Kidney tubule cell (primary cell): ENCODE results near the gene GPC6.
"Not testable (repeated sequence)": the region's sequence is repeated elsewhere in the genome, so short reads cannot be mapped to it uniquely, and the experiment has no call there.

ENCODE experiments used
- DNase-seq: peaks from one replicate; pipeline ENCODE4 v3.0.0-alpha.2; 2018; ENCODE audit warnings: low spot score

The GPC6 gene

GRCh38 chr13:94249512-94249911 lies 1022.9 kb downstream of the GPC6 start:
- peak; percentile 95 for DNase-seq

GRCh38 chr13:94251831-94252608 lies 1025.4 kb downstream of the GPC6 start:
- peak; percentile 76 for DNase-seq

GRCh38 chr13:94254737-94255136 lies 1028.1 kb downstream of the GPC6 start:
- no peak for DNase-seq

- no peak for DNase-seq
Measured at GRCh38 chr13:94256721-94257120, 1030.1 kb downstream of the GPC6 start.

- no peak for DNase-seq
Measured at GRCh38 chr13:94259984-94260383, 1033.4 kb downstream of the GPC6 start.

GRCh38 chr13:94261163-94261562 lies 1034.6 kb downstream of the GPC6 start:
- DNase-seq = no peak

- no peak for DNase-seq
Measured at GRCh38 chr13:94263038-94263437, 1036.4 kb downstream of the GPC6 start.

GRCh38 chr13:94267581-94268366 lies 1041.2 kb downstream of the GPC6 start:
- no peak for DNase-seq

- no peak for DNase-seq
Measured at GRCh38 chr13:94268661-94269060, 1042.1 kb downstream of the GPC6 start.

- DNase-seq = no peak
Measured at GRCh38 chr13:94269557-94269956, 1043.0 kb downstream of the GPC6 start.

- DNase-seq = no peak
Measured at GRCh38 chr13:94270556-94270955, 1043.9 kb downstream of the GPC6 start.

GRCh38 chr13:94272038-94272437 lies 1045.4 kb downstream of the GPC6 start:
- peak; percentile 35 for DNase-seq

GRCh38 chr13:94280349-94280748 lies 1053.7 kb downstream of the GPC6 start:
- peak; percentile 59 for DNase-seq

GRCh38 chr13:94280845-94281244 lies 1054.2 kb downstream of the GPC6 start:
- no peak for DNase-seq

- no peak for DNase-seq
Measured at GRCh38 chr13:94286581-94286980, 1060.0 kb downstream of the GPC6 start.

- DNase-seq = no peak
Measured at GRCh38 chr13:94291631-94292322, 1065.2 kb downstream of the GPC6 start.

- DNase-seq = no peak
Measured at GRCh38 chr13:94292323-94292640, 1065.7 kb downstream of the GPC6 start.

- DNase-seq = no peak
Measured at GRCh38 chr13:94296471-94296870, 1069.9 kb downstream of the GPC6 start.

GRCh38 chr13:94298346-94298745 lies 1071.7 kb downstream of the GPC6 start:
- no peak for DNase-seq

GRCh38 chr13:94300401-94300800 lies 1073.8 kb downstream of the GPC6 start:
- DNase-seq = no peak

- no peak for DNase-seq
Measured at GRCh38 chr13:94301487-94301886, 1074.9 kb downstream of the GPC6 start.

- not testable (repeated sequence) for DNase-seq
Measured at GRCh38 chr13:94302847-94303565, 1076.4 kb downstream of the GPC6 start.
